ENCODE results near the gene PRKAR2B.

PRKAR2B gene

GRCh38 chr7:107166736-107167426, 122.4 kb downstream of the PRKAR2B start:
- DNase-seq: no peak

DNA sequence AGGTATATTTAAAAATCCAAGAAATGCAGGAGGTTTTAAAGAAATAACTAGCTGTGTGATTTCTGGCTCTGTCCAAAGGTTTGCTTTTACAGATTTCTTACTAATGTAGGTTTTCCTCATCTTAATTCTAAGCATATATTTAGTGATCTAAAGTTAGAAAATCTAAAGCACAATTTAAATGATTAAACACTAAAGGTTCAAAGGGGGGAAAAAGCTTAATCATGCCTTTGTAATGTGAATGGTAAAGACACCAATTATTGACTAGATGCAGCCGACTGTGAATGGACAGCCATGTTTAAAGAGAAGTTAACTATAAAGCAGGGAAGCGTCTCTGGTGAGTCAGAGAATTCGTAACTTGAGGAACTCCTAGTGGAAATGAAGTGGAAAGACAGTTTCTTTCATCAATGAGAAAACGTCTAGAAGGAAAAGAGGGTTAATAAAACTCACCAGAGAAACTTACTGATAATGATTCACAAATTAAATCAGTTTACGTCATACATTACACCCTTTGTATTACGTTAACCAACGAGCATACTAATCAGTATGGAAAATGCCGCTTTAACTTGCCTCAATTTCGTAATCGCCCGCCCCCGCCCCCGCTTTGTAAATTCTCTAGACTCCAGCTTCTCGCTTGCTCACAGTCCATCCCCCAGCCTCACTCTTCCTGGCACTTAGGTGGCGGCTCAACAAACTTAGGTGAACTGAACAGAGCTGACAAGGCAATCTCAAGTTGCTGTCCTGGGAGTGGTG, 123.2 kb downstream of the PRKAR2B start:
- peak; percentile 54 for DNase-seq

GRCh38 chr7:107168233-107169119, 124.0 kb downstream of the PRKAR2B start, which contains the start of gene HBP1:
Gene HBP1 (plus strand): TSS chr7:107169003. CDS start chr7:107179894, 10,891 bp downstream.
- peak; percentile 100 for DNase-seq

- DNase-seq: peak; percentile 77
These were observed 124.9 kb downstream of the PRKAR2B start for GRCh38 chr7:107169120-107170050.

GRCh38 chr7:107170051-107170915, 125.8 kb downstream of the PRKAR2B start:
- no peak for DNase-seq

- DNase-seq: no peak
These were observed 127.0 kb downstream of the PRKAR2B start for GRCh38 chr7:107171496-107171895.

GRCh38 chr7:107172276-107173032, 127.9 kb downstream of the PRKAR2B start:
- no peak for DNase-seq

DNA sequence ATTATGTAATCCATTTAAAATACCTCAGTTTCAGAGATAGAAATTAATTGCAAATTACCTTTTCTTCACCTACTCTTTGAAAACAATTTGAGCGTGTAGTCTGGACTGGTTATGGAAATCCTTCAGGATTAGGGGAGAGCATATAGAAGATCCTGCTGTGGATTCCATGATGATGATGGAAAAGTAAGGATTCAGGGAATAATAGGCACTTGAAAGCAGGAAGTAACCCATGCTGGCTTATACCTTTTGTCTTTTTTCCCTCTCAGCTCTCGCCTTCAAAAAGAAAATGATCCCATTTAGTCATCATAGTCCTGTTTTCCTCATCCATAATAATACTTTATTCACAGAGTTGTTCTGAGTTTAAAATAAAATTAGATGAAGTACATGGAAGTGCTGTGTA, 128.7 kb downstream of the PRKAR2B start:
- no peak for DNase-seq

- DNase-seq: no peak
These were observed 129.3 kb downstream of the PRKAR2B start for GRCh38 chr7:107173691-107174406.

DNA sequence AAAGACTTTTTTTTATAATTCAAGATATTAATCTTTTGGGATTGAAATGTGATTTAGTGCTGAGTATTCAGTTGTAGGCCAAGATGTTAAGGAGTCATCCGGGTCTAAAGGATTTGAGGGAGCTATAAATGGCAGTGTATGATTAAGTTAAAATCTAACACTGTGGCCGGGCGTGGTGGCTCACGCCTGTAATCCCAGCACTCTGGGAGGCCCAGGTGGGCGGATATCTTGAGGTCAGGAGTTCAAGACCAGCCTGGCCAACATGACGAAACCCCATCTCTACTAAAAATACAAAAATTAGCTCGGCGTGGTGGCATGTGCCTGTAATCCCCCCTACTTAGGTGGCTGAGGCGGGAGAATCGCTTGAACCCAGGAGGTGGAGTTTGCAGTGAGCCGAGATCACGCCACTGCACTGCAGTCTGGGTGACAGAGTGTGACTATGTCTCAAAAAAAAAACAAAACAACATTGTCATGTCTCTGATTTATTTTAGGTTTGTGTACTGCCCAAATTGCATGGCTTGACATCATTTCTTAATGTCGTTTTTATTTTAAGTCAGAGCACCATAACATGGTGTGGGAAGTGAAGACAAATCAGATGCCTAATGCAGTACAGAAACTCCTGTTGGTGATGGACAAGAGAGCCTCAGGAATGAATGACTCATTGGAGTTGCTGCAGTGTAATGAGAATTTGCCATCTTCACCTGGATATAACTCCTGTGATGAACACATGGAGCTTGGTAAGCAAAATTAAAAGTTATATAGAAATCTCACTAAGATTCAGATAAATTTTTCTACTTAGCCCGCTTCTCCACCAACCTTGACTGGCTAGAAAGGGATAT, 135.0 kb downstream of the PRKAR2B start:
- no peak for DNase-seq

DNA sequence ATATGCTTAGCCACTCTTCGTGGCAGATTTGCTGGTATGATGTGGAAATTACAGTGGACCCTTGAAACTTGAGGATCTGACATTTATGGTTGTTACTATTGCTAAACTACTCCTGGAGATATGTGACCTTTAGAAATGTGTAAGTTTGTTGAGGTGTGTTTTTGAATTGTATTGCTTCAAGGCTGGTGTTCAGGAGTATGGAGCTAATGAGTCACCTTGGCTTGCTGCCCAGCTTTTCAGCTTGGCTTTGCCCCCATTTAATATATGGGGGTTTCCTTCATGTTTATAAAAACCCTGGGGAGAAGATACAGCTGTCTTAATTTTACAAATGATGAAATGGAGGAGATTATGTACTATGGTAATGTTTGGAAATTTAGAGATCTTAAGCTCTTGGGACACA, 135.9 kb downstream of the PRKAR2B start:
- no peak for DNase-seq

DNA sequence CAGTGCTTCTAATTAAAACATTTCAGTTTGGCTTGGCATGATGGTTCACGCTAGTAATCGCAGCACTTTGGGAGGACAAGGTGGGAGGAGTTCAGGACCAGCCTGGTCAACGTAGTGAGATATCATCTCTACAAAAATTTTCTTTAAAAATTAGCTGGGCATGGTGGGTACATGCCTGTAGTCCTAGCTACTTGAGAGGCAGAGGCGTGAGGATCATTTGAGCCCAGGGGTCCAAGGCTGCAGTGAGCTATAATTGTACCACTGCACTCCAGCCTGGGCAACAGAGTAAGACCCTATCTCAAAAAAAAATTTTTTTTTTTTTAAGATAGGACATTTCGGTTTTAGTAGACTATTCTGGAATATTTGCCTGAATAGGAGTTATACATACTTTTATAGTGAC, 136.7 kb downstream of the PRKAR2B start:
- DNase-seq: no peak

- DNase-seq: no peak
These were observed 141.2 kb downstream of the PRKAR2B start for GRCh38 chr7:107185716-107186115.

DNA sequence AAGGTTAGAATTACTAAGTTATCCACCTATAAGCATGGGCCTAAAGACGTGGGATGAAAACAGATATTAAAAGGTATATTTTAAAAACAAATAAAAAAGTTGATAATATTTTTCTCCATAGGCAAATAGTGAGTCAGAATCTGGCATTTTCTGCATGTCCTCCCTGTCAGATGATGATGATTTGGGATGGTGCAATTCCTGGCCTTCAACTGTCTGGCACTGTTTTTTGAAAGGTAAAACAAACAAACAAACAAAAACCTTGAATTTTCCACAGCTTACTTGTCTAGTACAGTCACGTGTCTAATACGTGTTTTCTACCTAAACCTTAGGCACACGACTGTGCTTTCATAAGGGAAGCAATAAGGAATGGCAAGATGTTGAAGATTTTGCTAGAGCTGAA, 141.7 kb downstream of the PRKAR2B start:
- no peak for DNase-seq

GRCh38 chr7:107187774-107188173, 143.3 kb downstream of the PRKAR2B start:
- no peak for DNase-seq

- DNase-seq: no peak
These were observed 145.6 kb downstream of the PRKAR2B start for GRCh38 chr7:107190090-107190489.

- no peak for DNase-seq
These were observed 149.5 kb downstream of the PRKAR2B start for GRCh38 chr7:107194052-107194451.

GRCh38 chr7:107196834-107197610, 152.5 kb downstream of the PRKAR2B start:
- no peak for DNase-seq
